IPS DF 6.9 (cell line): Measurements from ENCODE around the gene ATP5F1D.

ENCODE experiments used
- DNase-seq: peaks from one replicate; pipeline ENCODE4 v3.0.0-alpha.2; 2013; ENCODE audit warnings: low read depth, low spot score
- H3K27ac ChIP-seq: one replicate; pipeline ENCODE4 v1.5.1; 2013; ENCODE audit warnings: low read length, control low read depth
- H3K27me3 ChIP-seq: 2 replicates; pipeline ENCODE4 v1.6.1; 2013; ENCODE audit warnings: mild to moderate bottlenecking, low read length; ENCODE audit not compliant: control insufficient read depth, insufficient read depth
- H3K36me3 ChIP-seq: 2 replicates; pipeline ENCODE4 v1.6.1; 2013; ENCODE audit warnings: low read length; ENCODE audit not compliant: control insufficient read depth, insufficient read depth
- H3K4me1 ChIP-seq: 2 replicates; pipeline ENCODE4 v1.6.1; 2013; ENCODE audit warnings: low read length; ENCODE audit not compliant: control insufficient read depth, insufficient read depth
- H3K4me3 ChIP-seq: 2 replicates; pipeline ENCODE4 v1.5.1; 2013; ENCODE audit warnings: mild to moderate bottlenecking, low read length
- H3K9me3 ChIP-seq: 2 replicates; pipeline ENCODE4 v1.6.1; 2013; ENCODE audit warnings: low read length, inconsistent platforms; ENCODE audit not compliant: control insufficient read depth, insufficient read depth
- WGBS: extraction: QIAGEN DNeasy Blood & Tissue Kit; methylation state at CpG from one replicate; pipeline ENCODE4 v1.1.7; 2013; ENCODE audit warnings: mixed read lengths, missing lambda C conversion rate; ENCODE audit not compliant: insufficient read length, insufficient coverage; 5-methylcytosine and 5-hydroxymethylcytosine counted together

The ATP5F1D gene

DNA sequence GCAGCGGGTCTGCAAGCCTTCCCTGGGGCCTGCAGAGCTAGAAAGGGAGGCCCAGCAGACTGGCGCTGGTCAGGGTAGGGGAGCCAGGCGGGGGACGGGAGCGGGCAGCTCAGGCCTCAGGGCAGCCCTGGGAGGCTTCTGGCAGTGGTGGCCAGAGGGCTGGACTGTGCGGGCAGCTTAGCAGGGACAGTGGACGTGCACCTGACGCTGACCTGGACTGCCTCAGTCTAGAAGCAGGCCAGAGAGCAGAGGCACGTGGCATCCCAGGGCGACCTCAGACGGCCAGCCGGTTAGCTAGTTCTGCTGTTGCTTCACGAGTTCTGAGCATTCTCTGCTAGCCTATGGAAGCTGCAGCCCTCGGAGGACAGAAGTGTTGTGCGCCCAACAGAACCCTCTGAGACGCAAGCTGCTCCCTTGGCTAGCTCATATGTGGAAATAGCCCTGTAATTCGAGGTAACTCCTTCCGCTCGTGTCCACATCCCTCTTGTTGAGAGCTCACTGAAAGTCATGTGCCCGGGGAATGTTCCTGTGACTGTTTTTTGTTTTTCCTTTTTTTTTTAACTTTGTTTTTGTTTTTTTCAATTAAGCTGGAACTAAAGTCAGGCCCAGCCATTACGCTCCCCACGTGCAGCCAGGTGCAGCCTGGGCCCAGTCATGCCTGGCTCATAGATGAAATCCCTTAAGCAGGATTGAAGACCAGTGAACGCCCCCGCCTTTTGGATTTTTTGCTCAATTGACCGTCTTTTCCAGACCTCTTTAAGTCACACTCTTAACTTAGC lies 31.9 kb downstream of the ATP5F1D start:
- H3K27me3 ChIP-seq = no peaks in the 10 kb centered on the region
- peaks cover 3% of the 10 kb centered on the region; the same call in 1 of the 2 replicates for H3K4me1 ChIP-seq
- H3K27ac ChIP-seq = no peak overlapping the region
- no peaks in the 10 kb centered on the region for H3K9me3 ChIP-seq
- DNase-seq = no peak
- no CpG with 5 or more reads among the region's 25 CpGs for WGBS
- H3K4me3 ChIP-seq = no peak overlapping the region
- peaks cover 40% of the 10 kb centered on the region for H3K36me3 ChIP-seq

DNA sequence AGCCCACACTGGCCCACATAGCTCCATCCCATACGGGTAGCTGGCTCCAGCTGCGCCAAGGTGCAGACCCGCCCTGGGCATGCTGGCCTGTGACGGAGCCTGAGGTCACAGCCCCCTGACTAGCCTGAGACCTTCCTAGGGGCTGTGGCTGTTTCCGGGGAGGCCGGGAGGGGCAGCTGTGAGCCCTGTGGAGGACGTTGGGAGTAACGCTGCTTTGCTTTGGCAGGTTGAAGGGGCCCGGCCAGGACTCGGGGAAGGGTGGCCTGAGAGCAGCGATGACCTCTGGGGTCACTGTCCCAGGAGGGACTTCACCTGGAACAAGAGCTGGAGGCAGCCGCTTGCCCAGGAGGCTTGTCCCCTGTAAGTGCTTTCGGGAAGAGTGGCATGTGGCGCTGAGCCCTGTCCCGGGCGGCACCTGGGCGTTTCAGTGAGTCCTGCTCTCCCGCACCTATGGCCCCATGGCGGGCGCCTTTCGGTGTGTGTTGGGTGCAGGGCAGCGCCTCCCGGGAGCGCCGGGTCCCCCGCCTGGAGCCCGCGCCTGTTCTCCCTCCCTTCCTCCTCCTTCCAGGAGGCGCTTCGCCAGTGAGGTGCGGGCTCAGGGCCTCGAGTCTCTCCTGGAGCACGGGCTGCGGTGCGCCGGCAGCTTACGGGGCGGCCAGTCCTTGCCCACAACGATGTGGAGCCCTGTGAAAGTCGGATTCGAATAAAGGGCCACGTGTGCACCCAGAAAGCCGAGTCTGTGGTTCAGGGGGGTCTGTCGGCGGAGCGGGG lies 32.7 kb downstream of the ATP5F1D start:
- H3K27me3 ChIP-seq = no peaks in the 10 kb centered on the region
- no CpG with 5 or more reads among the region's 46 CpGs for WGBS
- DNase-seq = no peak
- no peak overlapping the region for H3K27ac ChIP-seq
- H3K36me3 ChIP-seq = peaks cover 46% of the 10 kb centered on the region
- H3K4me3 ChIP-seq = 0 out of 2 replicates have a peak overlapping the region, but pooled peaks have one; percentile 49
- H3K9me3 ChIP-seq = no peaks in the 10 kb centered on the region
- H3K4me1 ChIP-seq = 0 out of 2 replicates have a peak, but pooled peaks cover 1% of the 10 kb centered on the region

GRCh38 chr19:1274852-1275259 lies 33.3 kb downstream of the ATP5F1D start:
- H3K4me1 ChIP-seq = peaks cover 2% of the 10 kb centered on the region; the same call in 1 of the 2 replicates
- peaks cover 46% of the 10 kb centered on the region for H3K36me3 ChIP-seq
- no peaks in the 10 kb centered on the region for H3K9me3 ChIP-seq
- no peak for DNase-seq
- WGBS = no CpG with 5 or more reads among the region's 44 CpGs
- H3K27me3 ChIP-seq = no peaks in the 10 kb centered on the region
- H3K27ac ChIP-seq = no peak overlapping the region
- H3K4me3 ChIP-seq = peak overlapping the region; percentile 49; the same call in 1 of the 2 replicates

GRCh38 chr19:1275260-1275975 lies 33.9 kb downstream of the ATP5F1D start, which contains the start of gene FAM174C:
TSS of gene FAM174C (plus strand) at chr19:1275530. CDS start at chr19:1275550, 20 bp downstream.
- Histone ChIP-seq H3K9me3 (no peaks in the 10 kb centered on the region), H3K27me3 (no peaks in the 10 kb centered on the region), H3K36me3 (peaks cover 46% of the 10 kb centered on the region), H3K27ac (no peak within 1 kb of the TSS), H3K4me1 (peaks cover 1% of the 10 kb centered on the region; the same call in 1 of the 2 replicates), H3K4me3 (peak within 1 kb of the TSS; percentile 87)
- WGBS = no CpG with 5 or more reads among the region's 98 CpGs
- no peak for DNase-seq

GRCh38 chr19:1275976-1276627 lies 34.6 kb downstream of the ATP5F1D start:
- peaks cover 1% of the 10 kb centered on the region; the same call in 1 of the 2 replicates for H3K4me1 ChIP-seq
- H3K4me3 ChIP-seq = peak overlapping the region; percentile 57
- no CpG with 5 or more reads among the region's 43 CpGs for WGBS
- DNase-seq = no peak
- no peaks in the 10 kb centered on the region for H3K27me3 ChIP-seq
- no peak overlapping the region for H3K27ac ChIP-seq
- H3K36me3 ChIP-seq = peaks cover 42% of the 10 kb centered on the region
- no peaks in the 10 kb centered on the region for H3K9me3 ChIP-seq

- Histone ChIP-seq H3K4me1 (peaks cover 1% of the 10 kb centered on the region; the same call in 1 of the 2 replicates), H3K27me3 (no peaks in the 10 kb centered on the region), H3K36me3 (peaks cover 37% of the 10 kb centered on the region), H3K4me3 (no peak overlapping the region; the same call in 1 of the 2 replicates), H3K27ac (no peak overlapping the region), H3K9me3 (no peaks in the 10 kb centered on the region)
- no peak for DNase-seq
- WGBS = no CpG with 5 or more reads among the region's 10 CpGs
Measured at GRCh38 chr19:1276628-1277022, 35.1 kb downstream of the ATP5F1D start.

- peaks cover 1% of the 10 kb centered on the region; the same call in 1 of the 2 replicates for H3K4me1 ChIP-seq
- no peak overlapping the region for H3K4me3 ChIP-seq
- no peaks in the 10 kb centered on the region for H3K9me3 ChIP-seq
- DNase-seq = no peak
- H3K36me3 ChIP-seq = peaks cover 32% of the 10 kb centered on the region
- WGBS = no CpG with 5 or more reads among the region's 15 CpGs
- no peak overlapping the region for H3K27ac ChIP-seq
- H3K27me3 ChIP-seq = no peaks in the 10 kb centered on the region
Measured at GRCh38 chr19:1277061-1277460, 35.5 kb downstream of the ATP5F1D start.

- Histone ChIP-seq H3K27me3 (no peaks in the 10 kb centered on the region), H3K27ac (no peak overlapping the region), H3K4me1 (peaks cover 1% of the 10 kb centered on the region; the same call in 1 of the 2 replicates), H3K4me3 (no peak overlapping the region), H3K9me3 (no peaks in the 10 kb centered on the region), H3K36me3 (peaks cover 24% of the 10 kb centered on the region)
- no peak for DNase-seq
- WGBS = no CpG with 5 or more reads among the region's 12 CpGs
Measured at GRCh38 chr19:1278074-1278473, 36.5 kb downstream of the ATP5F1D start.

GRCh38 chr19:1278713-1279660 lies 37.4 kb downstream of the ATP5F1D start:
- peaks cover 1% of the 10 kb centered on the region; the same call in 1 of the 2 replicates for H3K4me1 ChIP-seq
- H3K4me3 ChIP-seq = no peak overlapping the region

More at GRCh38 chr19:1278713-1279660, 37.4 kb downstream of the ATP5F1D start:
- no CpG with 5 or more reads among the region's 25 CpGs for WGBS
- no peaks in the 10 kb centered on the region for H3K9me3 ChIP-seq
- no peaks in the 10 kb centered on the region for H3K27me3 ChIP-seq
- H3K27ac ChIP-seq = no peak overlapping the region
- no peak for DNase-seq
- peaks cover 17% of the 10 kb centered on the region for H3K36me3 ChIP-seq
